HepG2 (cell line): ENCODE data around the gene RPL18. TPM values are rescaled to one million over a fixed set of nuclear protein-coding genes. Genes with fewer than 3 reads are reported as not detected.

Source experiments
- DRAP1 ChIP-seq: IDR thresholded peaks from 2 replicates; pipeline ENCODE4 v1.6.1; 2016; ENCODE audit warnings: missing genetic modification reagents, missing compliant biosample characterization
- DZIP1 ChIP-seq: sonication (generic); formaldehyde crosslinking; IDR thresholded peaks from 2 replicates; pipeline ENCODE4 v1.5.0; 2020; ENCODE audit warnings: mild to moderate bottlenecking, missing genetic modification reagents
- FOXP1 ChIP-seq, 2 experiments: fragments of 450-650 bp in 1 of 2; IDR thresholded peaks; 2 replicates each; pipeline ENCODE4 v1.6.1; 2017 to 2018; ENCODE audit warnings: antibody characterized with exemption in 1 of 2
- PAX8 ChIP-seq: sonication (generic); formaldehyde crosslinking; IDR thresholded peaks from 2 replicates; pipeline ENCODE4 v1.8.0; 2022; ENCODE audit warnings: mild to moderate bottlenecking, missing genetic modification reagents, borderline replicate concordance
- RBFOX2 ChIP-seq: fragments of 200-400 bp; formaldehyde crosslinking; IDR thresholded peaks from 2 replicates; pipeline ENCODE4 v1.6.1; 2017; ENCODE audit warnings: low read depth, mild to moderate bottlenecking, low read length
- SAFB2 ChIP-seq: sonication (generic); formaldehyde crosslinking; IDR thresholded peaks from 2 replicates; pipeline ENCODE4 v1.5.1; 2020; ENCODE audit warnings: missing genetic modification reagents, low read depth, mild to moderate bottlenecking, borderline replicate concordance
- THAP9 ChIP-seq: sonication (generic); formaldehyde crosslinking; IDR thresholded peaks from 2 replicates; pipeline ENCODE4; 2020; ENCODE audit warnings: missing genetic modification reagents, mild to moderate bottlenecking, borderline replicate concordance
- ZBTB39 ChIP-seq: sonication (generic); formaldehyde crosslinking; IDR thresholded peaks from 2 replicates; pipeline ENCODE4 v1.5.0; 2020; ENCODE audit warnings: missing genetic modification reagents
- ZNF12 ChIP-seq: sonication (generic); formaldehyde crosslinking; IDR thresholded peaks from 2 replicates; pipeline ENCODE4 v1.5.0; 2020; ENCODE audit warnings: missing genetic modification reagents
- ZNF143 ChIP-seq: sonication (generic); formaldehyde crosslinking; IDR thresholded peaks from 2 replicates; pipeline ENCODE4 v1.4.0; 2020; ENCODE audit warnings: missing genetic modification reagents
- ZNF207 ChIP-seq: fragments of 450-650 bp; IDR thresholded peaks from 2 replicates; pipeline ENCODE4 v1.6.1; 2016; ENCODE audit warnings: antibody characterized with exemption, borderline replicate concordance
- ZNF282 ChIP-seq: fragments of 450-650 bp; IDR thresholded peaks from 2 replicates; pipeline ENCODE4 v1.6.1; 2018; ENCODE audit not compliant: partially characterized antibody
- ZNF563 ChIP-seq: sonication (generic); formaldehyde crosslinking; IDR thresholded peaks from 2 replicates; pipeline ENCODE4 v1.8.0; 2022; ENCODE audit warnings: mild to moderate bottlenecking, moderate library complexity, missing genetic modification reagents
- ZNF574 ChIP-seq: sonication (generic); formaldehyde crosslinking; IDR thresholded peaks from 2 replicates; pipeline ENCODE4 v1.4.0; 2020; ENCODE audit warnings: missing genetic modification reagents
- ZNF777 ChIP-seq: sonication (generic); formaldehyde crosslinking; IDR thresholded peaks from 2 replicates; pipeline ENCODE4 v1.4.0; 2020; ENCODE audit warnings: missing genetic modification reagents
- ZZZ3 ChIP-seq: sonication (generic); formaldehyde crosslinking; IDR thresholded peaks from 2 replicates; pipeline ENCODE4 v1.4.0; 2020; ENCODE audit warnings: missing genetic modification reagents, mild to moderate bottlenecking, borderline replicate concordance
- polyA plus RNA-seq, 8 experiments: library from polyadenylated mRNA; depleted of rRNA in 3 of 8; stranded (reverse) in 7 of 8; unstranded in 1 of 8; fragments of >200 nt; fragmentation: Illumina TruSeq in 4 of 8; extraction: Trizol in 4 of 8; gene quantifications; 2 replicates each; pipeline versions ENCODE4 v1.2.1 to v1.2.3, GENCODE V29; 2011 to 2016; ENCODE audit warnings: low read depth in 4 of 8, missing spikeins in 1 of 8, mixed read lengths in 1 of 8; ENCODE audit not compliant: insufficient read depth in 1 of 8
- total RNA-seq, 5 experiments: library from RNA; depleted of rRNA; stranded (reverse); fragments of >200 nt; fragmentation: Illumina TruSeq; extraction: Trizol; gene quantifications; 2 replicates each; pipeline ENCODE4 v1.2.3, GENCODE V29; 2016; ENCODE audit warnings: low read depth in 1 of 5

RPL18 gene
- total and polyA plus RNA-seq, 2 of the 13 experiments (the other 11 are each of a cell fraction or from before 2014, with no cell fraction given) = 1,485 to 1,639 TPM

GRCh38 chr19:48614436-48615230 lies 4.3 kb downstream of the RPL18 start, which contains the start of gene FAM83E (continued):
- TF ChIP-seq DRAP1 = no peak
- TF ChIP-seq THAP9 (CRISPR knock-in tag) = no peak
- no peak for TF ChIP-seq ZNF574
- TF ChIP-seq DZIP1 (CRISPR knock-in tag) = no peak
- TF ChIP-seq ZNF207 = no peak
- TF ChIP-seq ZBTB39 (CRISPR knock-in tag) = no peak
- no peak for TF ChIP-seq ZNF563 (CRISPR knock-in tag)
- peak; percentile 84 for TF ChIP-seq RBFOX2
- no peak for TF ChIP-seq ZNF143 (CRISPR knock-in tag)
- TF ChIP-seq ZNF282 = no peak
- no peak for TF ChIP-seq ZNF12
- no peak for TF ChIP-seq SAFB2 (CRISPR knock-in tag)
- no peak for TF ChIP-seq FOXP1 (IDR thresholded peaks at IDR 0.05)
- TF ChIP-seq FOXP1 (CRISPR knock-in tag; IDR thresholded peaks at IDR 0.05) = no peak
- TF ChIP-seq PAX8 = no peak
- TF ChIP-seq ZNF777 = no peak
- no peak for TF ChIP-seq ZZZ3
